Sigmoid colon (tissue), 4 donors: ENCODE measurements around the gene GPC4.

Experiments used
- CTCF ChIP-seq, 4 experiments: fragments of 450-650 bp in 3 of 4; fragments of 200-600 bp in 1 of 4; IDR thresholded peaks; one replicate each; pipeline ENCODE4 v1.5.1; 2016 to 2019; ENCODE audit warnings: antibody characterized with exemption in 4 of 4, mild to moderate bottlenecking in 3 of 4, moderate library complexity in 2 of 4
- EP300 ChIP-seq, 4 donors: sonication (generic); formaldehyde crosslinking; IDR thresholded peaks; one replicate each; pipeline ENCODE4 v1.6.1; 2017; ENCODE audit warnings: antibody characterized with exemption in 4 of 4
- POLR2A ChIP-seq, 2 donors: fragments of 450-650 bp; IDR thresholded peaks; one replicate each; pipeline ENCODE4 v1.6.1; 2016; ENCODE audit warnings: antibody characterized with exemption in 2 of 2, mild to moderate bottlenecking in 2 of 2, moderate library complexity in 2 of 2
- POLR2AphosphoS5 ChIP-seq, 4 donors: sonication (generic); formaldehyde crosslinking; IDR thresholded peaks; one replicate each; pipeline ENCODE4 v1.6.1; 2017; ENCODE audit warnings: antibody characterized with exemption in 4 of 4

GRCh38 chrX:133353233-133353632, 62.1 kb downstream of the GPC4 start:
- TF ChIP-seq POLR2A (IDR thresholded peaks at IDR 0.05) (no peak), CTCF (IDR thresholded peaks at IDR 0.05) (no peak), POLR2AphosphoS5 (IDR thresholded peaks at IDR 0.05) (no peak), EP300 (IDR thresholded peaks at IDR 0.05) (no peak)
